DND-41 (cell line): ENCODE measurements around the gene APMAP.

Experiments
- ATAC-seq: fragments of 200-7000 bp; cut with Tn5 transposase; 3 replicates; pipeline ENCODE4 v1.9.1; 2021; ENCODE audit warnings: low read depth; ENCODE audit not compliant: insufficient read depth
- DNase-seq: peaks from one replicate; pipeline ENCODE4 v3.0.0-alpha.2; 2020
- H2AFZ ChIP-seq: 2 replicates; pipeline ENCODE4 v1.6.0; 2012; ENCODE audit warnings: low read depth, low read length
- H3K27ac ChIP-seq: 2 replicates; pipeline ENCODE4 v1.5.1; 2012; ENCODE audit warnings: low read length, inconsistent platforms
- H3K27me3 ChIP-seq: fragments of 200-600 bp; sonication (generic); 2 replicates; pipeline ENCODE4 v1.6.0; 2012; ENCODE audit warnings: low read length, mild to moderate bottlenecking, inconsistent platforms; ENCODE audit not compliant: insufficient read depth, poor library complexity
- H3K36me3 ChIP-seq: 2 replicates; pipeline ENCODE4 v1.5.1; 2012; ENCODE audit warnings: low read length, inconsistent platforms; ENCODE audit not compliant: insufficient read depth
- H3K4me1 ChIP-seq: 2 replicates; pipeline ENCODE4 v1.5.1; 2012; ENCODE audit warnings: mild to moderate bottlenecking, low read length; ENCODE audit not compliant: insufficient read depth
- H3K4me2 ChIP-seq: 2 replicates; pipeline ENCODE4 v1.6.0; 2012; ENCODE audit warnings: mild to moderate bottlenecking, moderate library complexity, low read length, inconsistent platforms; ENCODE audit not compliant: insufficient read depth
- H3K4me3 ChIP-seq, 2 experiments: fragments of 200-600 bp in 1 of 2; shearing (Covaris generic) in 1 of 2; 2 replicates each; pipeline ENCODE4 v1.5.1; 2012 to 2016; ENCODE audit warnings: inconsistent platforms in 2 of 2, low read length in 2 of 2, mild to moderate bottlenecking in 2 of 2, low read depth in 1 of 2, moderate library complexity in 1 of 2
- H3K79me2 ChIP-seq: 2 replicates; pipeline ENCODE4 v1.6.0; 2012; ENCODE audit warnings: low read length, inconsistent platforms; ENCODE audit not compliant: insufficient read depth
- H3K9ac ChIP-seq: 2 replicates; pipeline ENCODE4 v1.6.0; 2012; ENCODE audit warnings: low read depth, mild to moderate bottlenecking, inconsistent platforms, low read length, moderate library complexity
- H3K9me3 ChIP-seq: 2 replicates; pipeline ENCODE4 v1.5.1; 2012; ENCODE audit warnings: low read length, moderate library complexity, mild to moderate bottlenecking, inconsistent platforms; ENCODE audit not compliant: insufficient read depth, severe bottlenecking
- H4K20me1 ChIP-seq: 2 replicates; pipeline ENCODE4 v1.6.0; 2012; ENCODE audit warnings: low read length; ENCODE audit not compliant: insufficient read depth
- EZH2 ChIP-seq: IDR thresholded peaks from 3 replicates; pipeline ENCODE4 v1.6.1; 2012; ENCODE audit warnings: borderline replicate concordance, low read depth, mild to moderate bottlenecking, moderate library complexity, low read length, inconsistent platforms; ENCODE audit not compliant: severe bottlenecking
- TF ChIP-seq, protein P1 (sequence below): IDR thresholded peaks from 2 replicates; pipeline ENCODE4 v1.5.1; 2012; ENCODE audit warnings: borderline replicate concordance, low read length, moderate library complexity, mild to moderate bottlenecking; ENCODE audit not compliant: poor library complexity, severe bottlenecking; ENCODE audit errors: extremely low read depth

The APMAP gene

DNA sequence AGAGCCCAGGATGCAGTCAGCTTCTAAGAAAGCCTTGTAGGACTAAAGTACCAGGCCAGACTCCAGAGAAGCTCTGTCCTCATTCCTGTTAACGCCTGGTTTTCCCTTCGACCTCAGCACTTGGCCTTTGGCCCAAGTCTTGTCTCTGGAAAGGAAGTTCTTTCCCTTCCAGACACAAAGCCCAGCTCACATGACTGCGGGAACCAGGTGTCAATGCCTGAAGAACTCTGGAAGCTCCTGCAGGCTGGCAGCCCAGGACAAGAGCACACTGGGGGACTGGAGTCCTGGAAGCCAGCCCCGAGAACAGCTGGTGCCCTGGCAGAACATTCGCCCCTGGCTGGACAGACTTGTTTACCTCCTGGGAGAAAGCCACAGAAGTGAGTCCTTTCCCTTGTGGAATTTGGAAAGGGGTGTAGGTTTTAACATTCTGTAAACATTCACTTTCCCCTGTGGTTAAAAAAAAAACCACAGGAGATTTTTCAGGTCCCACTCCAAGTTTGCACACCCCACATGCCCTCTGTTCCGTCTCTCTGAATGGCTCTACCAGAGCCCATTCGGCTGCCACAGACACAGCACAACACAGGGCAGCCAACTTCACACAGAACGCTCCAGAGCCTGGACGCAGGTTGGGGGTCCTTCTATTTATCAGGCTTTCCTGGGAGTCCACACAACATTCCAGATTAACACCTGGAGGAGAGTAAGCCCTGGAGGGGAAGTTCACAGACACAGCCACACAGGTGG lies 47.3 kb upstream of the APMAP start:
- H3K27me3 ChIP-seq, result no peaks in the 10 kb centered on the region
- DNase-seq, result no peak
- no peak overlapping the region for H2AFZ ChIP-seq
- H3K79me2 ChIP-seq, result peaks cover 53% of the 10 kb centered on the region
- no peak overlapping the region for H3K27ac ChIP-seq
- TF ChIP-seq, protein P1, sequence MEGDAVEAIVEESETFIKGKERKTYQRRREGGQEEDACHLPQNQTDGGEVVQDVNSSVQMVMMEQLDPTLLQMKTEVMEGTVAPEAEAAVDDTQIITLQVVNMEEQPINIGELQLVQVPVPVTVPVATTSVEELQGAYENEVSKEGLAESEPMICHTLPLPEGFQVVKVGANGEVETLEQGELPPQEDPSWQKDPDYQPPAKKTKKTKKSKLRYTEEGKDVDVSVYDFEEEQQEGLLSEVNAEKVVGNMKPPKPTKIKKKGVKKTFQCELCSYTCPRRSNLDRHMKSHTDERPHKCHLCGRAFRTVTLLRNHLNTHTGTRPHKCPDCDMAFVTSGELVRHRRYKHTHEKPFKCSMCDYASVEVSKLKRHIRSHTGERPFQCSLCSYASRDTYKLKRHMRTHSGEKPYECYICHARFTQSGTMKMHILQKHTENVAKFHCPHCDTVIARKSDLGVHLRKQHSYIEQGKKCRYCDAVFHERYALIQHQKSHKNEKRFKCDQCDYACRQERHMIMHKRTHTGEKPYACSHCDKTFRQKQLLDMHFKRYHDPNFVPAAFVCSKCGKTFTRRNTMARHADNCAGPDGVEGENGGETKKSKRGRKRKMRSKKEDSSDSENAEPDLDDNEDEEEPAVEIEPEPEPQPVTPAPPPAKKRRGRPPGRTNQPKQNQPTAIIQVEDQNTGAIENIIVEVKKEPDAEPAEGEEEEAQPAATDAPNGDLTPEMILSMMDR, result no peak
- no peak for TF ChIP-seq EZH2
- H3K4me3 ChIP-seq, result no peak overlapping the region
- no peak overlapping the region for H3K4me2 ChIP-seq
- H3K4me1 ChIP-seq, result peaks cover 56% of the 10 kb centered on the region
- H3K36me3 ChIP-seq, result peaks cover 28% of the 10 kb centered on the region
- H3K9ac ChIP-seq, result no peak overlapping the region
- H3K9me3 ChIP-seq, result no peaks in the 10 kb centered on the region
- ATAC-seq, result no peak
- H4K20me1 ChIP-seq, result peaks cover 24% of the 10 kb centered on the region

DNA sequence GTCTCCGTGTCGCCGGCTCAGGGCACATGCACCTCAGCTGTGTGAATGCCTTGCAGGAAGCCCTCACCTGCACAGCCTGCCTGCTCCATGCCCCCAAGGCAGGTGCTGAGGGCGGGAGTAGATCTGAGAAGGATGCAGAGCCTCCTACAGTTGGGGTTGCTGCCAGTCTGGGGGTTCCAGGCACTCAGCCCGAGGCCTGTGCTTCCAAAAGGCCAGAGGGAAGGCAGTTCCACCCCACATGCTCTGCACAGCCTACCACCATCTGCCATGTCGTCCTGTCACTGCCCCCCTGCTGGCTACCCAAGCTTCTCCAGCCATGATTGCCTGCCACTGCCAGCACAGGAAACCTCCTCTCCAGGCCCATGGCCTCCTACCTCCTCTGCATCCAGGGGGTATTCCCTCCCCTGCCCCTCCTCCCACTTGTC lies 46.1 kb upstream of the APMAP start:
- Histone ChIP-seq H3K36me3 (peaks cover 28% of the 10 kb centered on the region), H3K9me3 (no peaks in the 10 kb centered on the region), H4K20me1 (peaks cover 29% of the 10 kb centered on the region), H3K27me3 (no peaks in the 10 kb centered on the region), H3K9ac (no peak overlapping the region), H2AFZ (no peak overlapping the region), H3K4me1 (peaks cover 52% of the 10 kb centered on the region), H3K4me3 (no peak overlapping the region), H3K4me2 (no peak overlapping the region), H3K27ac (0 out of 2 replicates have a peak overlapping the region, but pooled peaks have one; percentile 8), H3K79me2 (peaks cover 61% of the 10 kb centered on the region)
- no peak for TF ChIP-seq EZH2
- TF ChIP-seq, protein P1, result no peak
- no peak for DNase-seq
- no peak for ATAC-seq

DNA sequence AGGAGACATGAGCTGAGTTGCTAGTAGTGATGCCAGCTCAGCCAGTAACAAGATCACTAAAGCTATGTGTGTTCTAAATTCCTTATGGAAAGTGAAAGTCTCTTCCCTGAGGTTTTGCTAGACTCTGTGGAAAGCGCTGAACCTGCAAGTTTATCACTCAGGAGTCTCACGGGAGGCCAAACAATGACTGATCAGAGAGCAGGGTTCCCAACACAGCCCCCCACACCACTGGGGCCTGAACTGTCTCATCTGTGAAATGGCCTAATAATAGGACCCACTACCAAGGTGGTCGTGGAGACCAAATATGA lies 45.5 kb upstream of the APMAP start:
- Histone ChIP-seq H3K4me2 (no peak overlapping the region), H3K27ac (no peak overlapping the region), H3K9ac (no peak overlapping the region), H4K20me1 (peaks cover 33% of the 10 kb centered on the region), H2AFZ (no peak overlapping the region), H3K9me3 (no peaks in the 10 kb centered on the region), H3K27me3 (no peaks in the 10 kb centered on the region), H3K79me2 (peaks cover 66% of the 10 kb centered on the region), H3K36me3 (peaks cover 28% of the 10 kb centered on the region), H3K4me1 (peaks cover 46% of the 10 kb centered on the region), H3K4me3 (no peak overlapping the region)
- no peak for ATAC-seq
- DNase-seq, result no peak
- TF ChIP-seq, protein P1, result no peak
- TF ChIP-seq EZH2, result no peak
